Stimulated activated CD8-positive, alpha-beta memory T cell treated with anti-CD3 and anti-CD28 coated beads, Interleukin-12 subunit alpha, Interleukin-12 subunit beta, amount 100 ng/mL, for 1 hour (primary cell): Measurements from ENCODE around the gene EPN2.
"Not testable (repeated sequence)": the region's sequence is repeated elsewhere in the genome, so short reads cannot be mapped to it uniquely, and the experiment has no call there.

Source experiments
- DNase-seq: peaks from one replicate; pipeline ENCODE4 v3.0.0-alpha.2; 2020; ENCODE audit warnings: low read depth

Gene EPN2

DNA sequence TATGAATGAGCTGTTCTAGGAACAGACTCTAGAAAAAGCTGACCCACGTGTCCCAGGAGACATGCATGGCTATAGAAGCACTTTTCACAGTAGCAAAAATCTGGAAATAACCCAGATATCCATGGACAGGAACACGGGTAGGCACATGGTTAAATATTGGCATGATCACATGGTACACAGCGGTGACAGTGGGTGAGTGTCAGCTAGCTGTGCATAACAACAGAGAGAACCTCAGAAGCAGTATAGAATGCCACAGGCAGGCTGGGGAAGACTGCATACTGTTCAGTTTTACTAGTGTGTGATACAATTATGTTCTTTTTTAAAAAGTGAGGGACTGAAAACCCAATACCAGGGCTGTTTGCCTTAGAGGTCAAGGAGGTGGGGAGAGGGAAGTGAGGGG lies 31.4 kb downstream of the EPN2 start:
- no peak for DNase-seq

DNA sequence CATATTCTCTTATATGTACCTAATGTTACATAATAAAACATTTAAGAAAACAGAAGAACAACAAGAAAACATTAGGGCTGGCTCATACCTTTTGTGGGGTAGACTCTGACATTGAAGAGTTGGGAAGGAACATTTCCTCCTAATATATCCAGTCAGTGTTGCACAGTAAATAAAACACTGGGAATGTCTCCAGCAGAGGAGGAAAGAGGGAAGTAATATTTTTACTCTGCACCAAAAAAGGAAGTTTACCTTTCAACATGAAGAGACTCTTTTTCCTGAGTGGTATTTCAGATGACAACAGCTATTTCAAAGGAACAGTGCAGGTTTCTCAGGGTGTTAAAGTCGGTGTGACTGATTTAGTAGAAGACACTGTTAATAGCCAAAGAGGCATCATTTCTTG lies 31.9 kb downstream of the EPN2 start:
- no peak for DNase-seq

DNA sequence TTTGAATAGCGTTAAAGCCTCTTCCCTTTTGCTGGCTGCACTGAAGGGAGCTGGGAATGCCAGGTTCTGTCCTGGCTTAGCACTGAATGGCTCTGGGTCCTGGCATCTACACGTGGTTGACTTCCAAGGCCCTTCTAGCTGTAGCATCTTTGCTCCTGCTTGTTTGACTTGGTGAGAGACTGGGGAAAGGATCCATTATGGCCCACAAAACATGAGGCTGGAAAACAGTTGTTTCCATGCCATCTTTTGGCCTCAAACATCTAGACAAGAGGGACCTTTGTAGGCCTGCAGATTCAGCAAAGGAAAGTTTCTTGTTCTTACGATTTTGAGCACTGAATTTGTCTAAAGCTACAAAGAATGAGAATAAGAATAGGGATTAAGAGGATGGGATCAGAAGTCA lies 32.5 kb downstream of the EPN2 start:
- no peak for DNase-seq

DNA sequence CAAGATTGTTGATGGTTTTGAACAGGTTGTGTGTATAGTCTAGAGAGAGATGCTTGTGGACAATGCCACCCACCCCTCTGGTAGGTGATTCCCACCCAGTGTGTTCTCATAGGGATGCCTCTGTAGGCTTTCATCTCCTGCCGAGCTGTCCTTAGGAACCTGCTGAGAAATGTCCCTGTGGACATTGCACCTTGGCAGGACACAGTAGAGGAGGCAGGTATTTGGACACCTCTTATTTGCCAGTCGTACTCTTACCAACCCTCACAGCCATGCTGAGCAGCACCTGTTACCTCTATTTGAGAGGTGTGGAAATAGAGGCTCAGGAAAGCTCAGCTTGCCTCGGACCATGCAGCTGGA lies 33.2 kb downstream of the EPN2 start:
- DNase-seq = no peak

DNA sequence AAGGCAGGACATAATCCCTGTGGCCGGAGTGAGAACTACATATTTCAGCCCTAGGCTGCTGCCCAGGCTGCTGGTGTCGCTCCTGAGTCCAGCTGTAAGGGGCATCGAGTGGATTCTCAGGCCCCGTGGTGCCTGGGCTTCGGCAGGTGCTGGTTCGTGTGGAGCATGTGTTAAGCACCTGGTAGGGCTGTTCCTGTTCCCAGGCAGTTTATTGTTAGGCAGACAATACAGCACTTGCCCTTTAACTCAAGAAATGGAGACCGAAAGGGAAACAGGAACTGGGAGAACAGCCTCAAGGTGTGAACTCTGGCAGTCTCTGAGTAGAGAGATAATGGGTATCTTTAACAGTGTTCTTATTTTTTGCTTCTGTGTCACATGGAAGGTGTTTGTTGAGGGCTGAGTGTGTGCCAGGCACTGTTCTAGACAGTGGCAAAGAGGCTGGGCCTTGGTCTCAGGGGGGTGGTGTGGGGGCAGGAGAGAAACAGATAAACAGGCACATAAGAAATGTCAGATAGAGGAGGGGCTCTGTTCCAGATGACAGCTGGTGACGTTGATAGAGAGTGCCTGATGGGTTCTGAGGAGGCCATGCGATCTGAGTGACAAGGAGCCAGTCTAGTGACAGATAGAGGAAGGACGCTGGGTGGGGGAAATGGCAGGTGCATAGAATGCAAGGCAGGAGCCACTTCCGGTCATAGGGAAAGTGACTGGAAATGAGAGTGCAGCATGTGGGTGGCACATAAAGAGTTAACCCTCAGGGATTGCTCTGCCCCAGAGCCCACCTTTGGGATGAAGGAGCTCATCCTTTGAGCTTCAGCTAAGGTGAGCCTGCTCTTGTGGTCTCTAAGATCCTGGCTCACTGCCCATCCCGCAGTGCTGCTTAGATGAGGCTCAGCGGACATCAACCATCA lies 33.8 kb downstream of the EPN2 start:
- no peak for DNase-seq

DNA sequence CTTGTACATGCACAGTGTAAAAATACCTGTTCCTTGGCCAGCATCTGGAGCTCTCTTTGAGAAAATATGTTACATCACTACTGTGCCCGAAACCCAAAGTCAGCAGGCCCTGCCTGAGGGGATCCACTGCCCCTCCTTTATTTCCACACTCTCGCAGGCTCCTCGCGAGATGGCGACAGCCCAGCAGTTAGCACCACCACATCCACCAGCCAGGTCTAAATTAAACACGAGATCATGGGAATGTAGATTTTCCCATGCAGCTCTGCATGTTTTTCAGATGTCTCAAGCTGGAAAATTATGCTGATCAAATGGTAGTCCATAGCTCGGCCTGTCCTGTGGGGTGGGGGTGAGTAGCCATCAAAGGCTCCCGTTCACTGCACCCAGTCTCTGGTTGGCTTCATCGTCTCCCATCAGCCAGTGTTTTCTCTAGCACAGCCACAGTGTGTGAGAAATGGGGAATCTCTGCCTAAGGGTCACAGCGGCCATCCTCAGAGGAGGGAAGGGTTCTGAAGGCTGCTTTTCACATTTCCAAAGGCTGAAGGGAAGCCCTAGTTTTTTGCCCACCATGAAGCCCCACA lies 34.7 kb downstream of the EPN2 start:
- DNase-seq = no peak

DNA sequence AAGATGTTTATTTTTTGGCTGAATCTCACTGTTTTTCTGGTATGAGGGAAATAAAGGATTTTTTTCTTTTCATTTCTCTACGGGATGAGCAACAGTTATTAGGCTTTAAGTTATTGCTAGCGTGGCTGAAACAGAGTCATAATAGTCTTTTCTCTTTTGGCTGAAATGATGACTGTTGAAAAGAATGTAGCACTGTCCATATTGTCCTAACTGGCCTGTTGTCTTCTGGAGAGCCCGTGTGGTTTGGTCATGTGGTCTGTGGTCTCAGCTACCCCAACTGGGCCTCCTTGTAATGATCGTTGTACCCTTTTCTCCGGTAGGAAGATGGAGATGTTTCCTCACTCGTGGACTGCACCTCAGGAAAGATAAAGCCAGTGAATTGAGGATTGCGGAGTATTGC lies 36.6 kb downstream of the EPN2 start:
- no peak for DNase-seq

DNA sequence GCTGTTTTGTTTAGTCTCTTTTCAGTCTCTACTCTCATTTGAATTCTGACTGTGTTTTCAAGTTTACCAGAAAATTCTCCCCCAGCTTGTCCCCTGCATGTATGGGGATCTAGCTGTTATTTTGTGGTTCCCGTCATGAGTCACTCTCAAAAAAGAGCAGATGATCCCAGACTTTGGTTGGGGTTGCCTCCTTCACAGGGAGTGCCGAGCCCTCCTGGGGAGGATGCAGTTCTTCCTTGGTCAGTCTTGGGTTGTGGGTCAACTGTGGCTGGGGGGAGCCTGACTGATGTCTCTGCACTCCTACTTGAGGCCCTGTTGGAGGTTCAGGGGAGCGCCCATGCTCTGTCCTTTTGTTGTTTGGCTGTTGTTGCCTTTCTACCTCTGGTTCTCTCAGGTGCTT lies 37.7 kb downstream of the EPN2 start:
- no peak for DNase-seq

DNA sequence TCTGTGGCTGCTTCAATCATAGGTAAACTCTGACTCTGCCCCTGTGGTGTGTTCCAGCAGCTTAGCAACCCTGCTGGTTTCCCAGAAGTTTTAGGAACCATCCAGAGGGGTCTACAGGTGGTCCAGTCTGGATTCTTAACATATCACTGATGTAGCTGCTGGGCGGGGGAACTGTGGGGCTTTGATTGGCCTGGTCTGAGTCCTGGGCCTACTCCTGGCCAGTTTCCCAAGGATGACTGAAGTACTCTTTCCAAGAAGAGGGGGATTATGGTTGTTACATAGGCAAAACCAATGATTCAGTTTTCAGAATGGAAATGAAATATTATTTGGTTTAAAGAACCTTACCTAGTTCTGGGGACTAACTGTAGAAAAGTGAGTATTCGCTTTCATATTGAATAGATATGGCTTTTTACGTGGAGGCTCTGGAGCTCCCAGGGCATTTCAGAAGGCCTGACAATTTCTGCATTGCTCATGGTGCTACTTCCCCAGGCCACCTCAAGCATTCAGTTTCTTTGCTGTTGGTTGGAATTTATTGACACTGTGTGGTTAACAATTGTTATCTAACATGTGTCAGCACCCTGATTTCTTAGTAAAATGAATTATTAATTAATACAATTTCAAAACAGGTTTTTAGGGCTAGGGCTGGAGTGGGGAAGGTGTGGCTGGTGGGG lies 38.4 kb downstream of the EPN2 start:
- DNase-seq = no peak

DNA sequence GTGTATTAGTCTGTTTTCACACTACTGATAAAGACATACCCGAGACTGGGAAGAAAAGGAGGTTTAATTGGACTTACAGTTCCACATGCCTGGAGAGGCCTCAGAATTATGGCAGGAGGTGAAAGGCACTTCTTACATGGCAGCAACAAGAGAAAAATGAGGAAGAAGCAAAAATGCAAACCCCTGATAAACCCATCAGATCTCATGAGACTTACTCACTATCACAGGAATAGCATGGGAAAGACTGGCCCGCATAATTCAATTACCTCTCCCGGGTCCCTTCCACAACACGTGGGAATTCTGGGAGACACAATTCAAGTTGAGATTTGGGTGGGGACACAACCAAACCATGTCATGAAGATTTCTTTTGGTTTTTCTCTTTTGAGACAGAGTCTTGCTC lies 41.1 kb downstream of the EPN2 start:
- not testable (repeated sequence) for DNase-seq

DNA sequence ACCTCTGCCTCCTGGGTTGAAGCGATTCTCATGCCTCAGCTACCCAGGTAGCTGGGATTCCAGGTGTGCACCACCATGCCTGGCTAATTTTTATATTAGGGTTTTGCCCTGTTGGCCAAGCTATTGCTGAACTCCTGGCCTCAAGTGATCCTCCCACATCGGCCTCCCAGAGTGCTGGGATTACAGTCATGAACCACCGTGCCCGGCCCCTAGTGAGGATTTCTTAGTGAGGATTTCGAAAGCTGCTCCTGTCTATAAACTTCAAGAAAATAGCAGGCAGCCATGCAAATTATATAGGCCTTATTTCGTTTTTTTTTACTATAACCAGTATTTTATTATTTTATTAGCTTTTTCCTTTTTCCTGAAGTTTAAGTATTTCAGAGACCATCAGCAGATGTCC lies 41.6 kb downstream of the EPN2 start:
- no peak for DNase-seq

DNA sequence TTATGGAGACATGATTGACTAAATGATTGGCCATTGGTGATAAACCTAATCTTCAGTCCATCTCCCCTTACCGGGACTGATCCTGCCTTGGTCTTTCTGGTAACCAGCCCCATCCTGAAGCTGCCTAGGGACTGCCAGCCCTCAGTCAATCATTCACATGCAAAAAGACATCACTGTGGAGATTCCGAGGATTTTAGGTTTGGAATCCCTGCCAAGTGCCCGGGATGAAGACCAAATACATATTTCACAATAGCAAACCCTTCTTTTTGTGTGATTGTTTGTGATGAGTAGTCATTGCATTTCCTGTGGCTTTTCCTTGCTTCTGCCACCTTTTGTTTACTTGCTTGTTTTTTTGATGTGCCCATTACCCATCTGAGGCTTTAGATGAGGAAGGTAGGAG lies 44.0 kb downstream of the EPN2 start:
- DNase-seq = no peak

DNA sequence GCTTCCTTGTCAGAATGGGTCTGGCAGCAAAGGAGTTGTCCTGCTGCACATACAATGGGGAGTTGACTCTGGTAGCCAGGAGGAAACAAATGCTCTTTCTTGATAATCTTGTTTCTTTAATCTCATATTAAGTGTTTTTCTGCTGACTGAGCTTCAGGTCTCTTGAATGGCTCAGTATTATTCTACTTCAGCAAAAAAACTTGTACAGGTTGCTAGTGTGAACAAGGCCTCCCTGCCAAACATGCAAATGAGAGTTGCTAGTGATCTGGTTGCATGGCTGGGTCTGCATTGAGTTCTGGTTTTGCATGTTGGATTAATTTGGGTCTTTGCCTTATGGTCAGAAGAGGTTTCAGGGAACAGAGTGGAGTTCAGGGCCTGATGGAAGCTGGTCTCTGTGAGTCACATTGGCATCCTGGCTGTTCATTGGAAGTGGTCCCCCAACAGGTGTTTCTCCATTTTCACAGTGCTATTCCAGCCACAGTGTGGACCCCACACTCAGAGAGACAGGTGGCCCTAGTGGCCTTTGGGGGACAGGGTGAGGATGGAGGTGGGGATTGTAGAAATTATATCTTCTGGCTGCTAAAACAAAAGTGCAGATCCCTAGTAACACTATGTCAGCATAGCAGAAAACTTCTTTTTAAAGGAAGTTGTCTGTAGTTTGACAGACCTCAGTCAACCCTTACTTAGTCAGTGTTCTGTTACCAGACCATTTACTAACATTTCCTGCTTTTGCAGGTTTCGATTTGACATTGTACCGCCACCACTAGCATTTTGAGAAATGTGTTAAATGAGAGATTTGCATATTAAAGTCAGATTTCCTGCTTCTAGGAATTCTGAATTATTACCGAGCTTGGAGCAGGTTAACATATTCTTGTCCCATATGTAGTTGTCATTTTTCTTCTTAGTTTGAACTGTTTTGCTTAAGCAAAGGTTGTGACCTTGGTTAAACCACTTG lies 47.1 kb downstream of the EPN2 start:
- no peak for DNase-seq

DNA sequence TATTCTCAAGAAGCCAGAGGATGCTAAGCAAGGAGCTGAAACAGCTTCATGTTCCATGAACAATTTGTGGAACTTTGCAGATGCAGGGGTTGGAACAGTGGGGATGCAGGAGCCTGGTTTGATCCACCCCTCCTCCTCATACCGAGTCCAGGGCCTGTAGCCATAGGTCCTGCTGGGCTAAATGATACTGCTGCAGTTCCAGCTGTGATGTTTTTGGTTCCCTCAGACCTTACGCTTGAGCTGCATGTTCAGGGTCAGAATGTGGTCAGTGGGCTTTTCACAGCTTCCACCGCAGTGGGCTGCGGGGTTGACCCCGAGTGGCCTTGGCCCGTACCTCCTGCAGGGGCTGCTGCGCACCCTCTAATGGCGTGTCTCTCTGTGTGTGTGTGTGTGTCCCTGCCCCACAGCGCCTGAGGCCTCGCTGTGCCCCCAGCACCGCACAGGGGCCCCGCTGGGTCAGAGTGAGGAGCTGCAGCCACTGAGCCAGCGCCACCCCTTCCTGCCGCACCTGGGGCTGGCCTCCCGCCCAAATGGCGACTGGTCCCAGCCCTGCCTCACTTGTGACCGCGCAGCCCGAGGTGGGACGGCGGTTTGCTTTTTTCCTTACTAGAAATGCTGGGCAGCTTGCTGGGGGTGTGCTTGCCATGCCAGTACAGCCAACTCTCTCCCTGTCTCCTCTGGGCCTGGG lies 48.2 kb downstream of the EPN2 start:
- DNase-seq = no peak

DNA sequence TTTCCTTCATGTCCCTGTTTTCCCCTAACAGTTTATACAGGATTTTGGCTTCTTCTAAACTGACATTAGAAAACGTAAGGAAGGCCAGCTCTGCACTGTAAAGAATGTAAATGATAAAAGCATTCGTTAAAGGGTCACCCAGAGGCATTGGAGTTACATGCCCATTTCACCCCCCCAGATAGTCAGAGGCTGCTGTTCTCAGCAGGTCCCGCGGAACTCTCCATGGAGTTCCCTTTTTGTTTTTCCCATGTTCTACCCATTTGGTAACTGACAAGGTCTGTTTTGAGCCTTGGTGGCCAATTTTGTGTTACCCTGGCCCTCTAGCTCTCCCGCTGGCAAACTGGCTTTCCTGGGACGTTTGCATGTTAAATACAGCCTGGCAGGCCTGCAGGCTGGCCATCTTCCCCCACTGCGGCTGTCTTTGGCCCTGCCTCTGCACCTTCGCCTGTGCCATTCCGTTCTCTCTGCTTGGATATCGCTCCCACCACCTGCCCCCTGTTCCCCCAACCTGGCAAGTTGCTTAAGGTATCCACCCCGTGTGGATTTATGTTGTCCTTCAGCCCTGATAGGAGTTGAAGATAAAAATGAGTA lies 49.7 kb downstream of the EPN2 start:
- no peak for DNase-seq

DNA sequence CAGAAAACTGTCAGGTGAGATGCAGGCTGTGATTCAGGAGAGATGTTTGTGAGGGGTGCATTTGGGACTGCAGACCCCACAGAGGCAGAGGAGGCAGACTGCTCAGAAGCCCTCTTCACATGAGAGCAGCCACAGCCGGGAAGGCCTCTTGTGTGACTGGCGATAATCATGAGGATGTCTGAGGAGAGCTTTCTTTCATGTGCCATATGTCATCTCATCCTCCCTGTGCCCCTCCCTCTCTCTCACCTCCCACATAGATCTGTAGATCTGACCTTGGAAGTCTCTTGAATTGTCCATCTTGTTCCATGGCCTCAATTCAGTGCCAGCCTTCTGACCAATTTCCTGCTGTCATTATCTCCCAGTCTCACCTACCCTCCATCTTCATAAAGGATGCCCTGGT lies 50.5 kb downstream of the EPN2 start:
- no peak for DNase-seq

DNA sequence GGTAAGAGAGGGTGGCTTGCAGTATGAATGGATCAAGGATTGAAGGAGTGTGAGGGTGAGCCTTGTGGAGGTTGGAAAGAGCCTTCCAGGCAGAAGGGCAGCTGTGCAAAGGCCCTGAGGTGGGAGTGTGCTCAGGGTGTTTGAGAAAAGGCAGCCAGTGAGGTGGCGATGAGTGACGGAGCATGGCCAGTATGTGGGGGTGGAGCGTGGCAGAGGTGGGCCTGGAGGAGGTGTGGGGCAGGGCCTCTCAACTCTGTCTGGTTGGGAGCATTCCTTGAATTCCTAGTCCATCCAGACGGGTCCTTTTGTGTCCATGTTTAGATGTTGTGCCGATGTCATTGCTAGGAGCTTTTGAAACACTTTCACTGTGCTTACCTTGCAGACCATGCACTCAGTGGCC lies 51.3 kb downstream of the EPN2 start:
- DNase-seq = no peak

DNA sequence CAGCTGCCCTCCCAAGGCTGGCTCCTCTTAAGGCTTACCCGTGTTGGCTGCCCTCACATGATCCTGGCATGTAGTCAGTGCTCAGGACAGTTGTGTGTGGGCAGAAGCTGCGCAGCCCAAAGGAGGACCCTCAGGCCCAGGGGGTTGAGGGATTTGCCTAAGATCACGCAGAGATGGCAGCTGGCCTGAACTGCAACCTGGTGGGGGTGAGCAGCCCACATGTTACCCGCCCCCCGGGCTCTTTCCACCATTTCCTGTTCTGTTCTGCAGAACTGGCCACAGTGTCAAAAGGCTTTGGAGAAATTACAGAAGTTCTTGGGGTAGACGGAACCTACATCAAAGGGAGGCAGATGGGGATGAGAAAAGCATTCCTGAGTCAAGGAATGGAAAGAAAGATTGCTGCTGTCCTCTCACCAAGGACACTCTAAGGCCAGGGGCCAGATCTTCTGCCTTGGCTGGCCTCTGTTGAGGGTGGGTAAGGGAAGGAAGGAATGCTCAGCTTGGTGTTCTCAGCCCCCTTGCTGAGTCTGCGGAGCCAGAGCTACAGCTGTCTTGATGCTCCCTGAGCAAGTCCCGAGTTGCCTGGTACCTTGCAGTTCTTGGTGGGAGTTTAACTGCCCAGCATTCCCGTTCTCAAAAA lies 53.0 kb downstream of the EPN2 start:
- no peak for DNase-seq

DNA sequence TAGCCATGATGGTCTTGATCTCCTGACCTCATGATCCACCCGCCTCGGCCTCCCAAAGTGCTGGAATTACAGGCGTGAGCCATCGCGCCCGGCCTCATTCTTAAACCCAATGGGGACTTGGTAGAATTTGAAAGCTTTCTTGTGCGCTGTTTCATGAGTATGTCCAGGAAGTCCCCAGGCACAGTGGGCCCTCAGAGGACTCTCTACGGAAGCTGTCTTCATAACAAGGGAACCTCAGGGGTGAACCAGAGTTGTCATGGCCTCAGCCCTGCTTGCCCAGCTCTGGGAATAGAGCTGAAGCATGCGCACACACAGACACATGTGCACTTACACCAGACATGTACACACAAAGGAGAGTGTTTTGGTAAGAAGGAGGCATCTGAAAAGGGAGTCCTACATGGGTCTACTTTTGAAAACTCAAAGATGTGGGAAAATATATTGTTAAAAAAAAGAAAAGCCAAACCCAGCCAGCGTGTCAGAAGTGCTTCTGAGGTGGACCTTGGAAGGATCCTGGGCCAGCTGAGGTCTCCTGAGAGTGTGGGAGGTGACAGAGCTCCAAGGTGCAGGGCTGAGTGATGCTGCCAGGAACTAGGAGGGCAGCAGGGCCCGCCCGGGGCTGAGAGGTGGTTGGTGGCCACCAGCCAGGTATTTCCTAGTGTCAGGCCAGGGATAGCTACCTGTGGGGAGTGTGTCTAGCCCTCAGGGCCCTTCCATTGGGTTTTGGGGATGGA lies 54.6 kb downstream of the EPN2 start:
- DNase-seq = no peak

DNA sequence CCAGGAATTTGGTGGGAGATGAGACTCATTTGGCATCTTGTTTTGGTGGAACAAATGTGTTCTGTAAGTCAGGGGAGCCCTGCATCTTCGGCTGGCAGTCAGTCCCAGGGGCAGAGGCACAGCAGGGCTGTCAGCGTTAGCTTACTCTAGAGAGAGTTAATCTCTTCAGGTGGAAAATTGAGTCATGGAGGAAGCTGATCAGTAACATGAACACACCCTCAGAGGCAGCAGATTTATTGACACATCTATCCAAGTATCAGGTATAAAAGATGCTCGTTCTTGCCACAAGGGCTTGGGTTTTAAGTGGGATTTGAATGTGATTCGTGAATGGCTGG lies 55.2 kb downstream of the EPN2 start:
- no peak for DNase-seq
